Measurements from ENCODE around the gene KRTAP10-5. TPM values are rescaled to one million over a fixed set of nuclear protein-coding genes. Genes with fewer than 3 reads are reported as not detected.
"Not testable (repeated sequence)": the region's sequence is repeated elsewhere in the genome, so short reads cannot be mapped to it uniquely, and the experiment has no call there.

KRTAP10-5 gene
- total RNA-seq, 4 donors from 2014 or later, result not detected

DNA sequence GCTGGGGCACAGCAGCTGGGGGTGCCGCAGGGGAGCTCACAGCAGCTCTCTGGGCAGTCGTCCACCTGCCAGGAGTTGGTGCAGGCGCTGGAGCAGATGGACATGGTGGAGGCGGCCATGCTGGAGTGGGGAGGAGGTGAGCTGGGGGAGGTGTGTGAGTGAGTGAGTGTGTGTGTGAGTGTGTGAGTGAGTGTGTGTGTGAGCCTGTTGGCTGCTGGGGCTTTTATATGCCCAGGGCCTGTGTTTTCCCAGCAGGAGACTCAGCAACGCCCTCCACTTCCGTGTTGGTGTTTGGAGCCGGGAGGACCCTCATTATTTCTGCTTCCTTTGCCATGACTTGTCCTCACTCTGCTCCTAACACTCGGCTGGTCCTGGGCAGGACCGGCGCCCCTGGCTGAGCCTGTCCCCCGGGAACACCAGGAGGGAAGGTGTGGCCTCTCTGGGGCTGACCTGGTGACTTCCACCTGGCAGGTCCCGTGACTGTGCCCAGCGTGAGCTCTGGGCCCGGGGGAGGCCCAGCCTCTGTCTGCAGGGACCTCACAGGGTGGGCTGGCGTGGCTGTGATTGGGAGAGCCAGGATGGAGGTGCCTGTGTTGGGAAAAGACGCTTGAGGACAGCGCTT is 29.0 kb downstream of the KRTAP10-5 start, which contains the start of gene KRTAP10-2:
TSS of gene KRTAP10-2 (minus strand) at position 166 of the 622 bp plus-strand sequence. CDS start at position 119, 47 bp downstream.
- TF ChIP-seq POLR2A (IDR thresholded peaks at IDR 0.05) (no peak), CTCF (IDR thresholded peaks at IDR 0.05) (no peak)
- peaks cover 0 to 35% (median 5%) of the 10 kb centered on the region in 3 donors for H3K4me1 ChIP-seq
- intact Hi-C loops (cut with DNase I), result no loop called here
- no peak within 1 kb of the TSS for H3K27ac ChIP-seq
- WGBS, 2 donors, result 32 to 42% methylated on average over 4 to 11 of the region's 17 CpGs
- no peak within 1 kb of the TSS for H3K4me3 ChIP-seq
- peaks cover 0 to 6% (median 0%) of the 10 kb centered on the region in 3 donors for H3K9me3 ChIP-seq
- H3K27me3 ChIP-seq, result peaks cover 0 to 62% (median 0%) of the 10 kb centered on the region in 4 donors
- H3K36me3 ChIP-seq, result no peaks in the 10 kb centered on the region
- no peak for DNase-seq

DNA sequence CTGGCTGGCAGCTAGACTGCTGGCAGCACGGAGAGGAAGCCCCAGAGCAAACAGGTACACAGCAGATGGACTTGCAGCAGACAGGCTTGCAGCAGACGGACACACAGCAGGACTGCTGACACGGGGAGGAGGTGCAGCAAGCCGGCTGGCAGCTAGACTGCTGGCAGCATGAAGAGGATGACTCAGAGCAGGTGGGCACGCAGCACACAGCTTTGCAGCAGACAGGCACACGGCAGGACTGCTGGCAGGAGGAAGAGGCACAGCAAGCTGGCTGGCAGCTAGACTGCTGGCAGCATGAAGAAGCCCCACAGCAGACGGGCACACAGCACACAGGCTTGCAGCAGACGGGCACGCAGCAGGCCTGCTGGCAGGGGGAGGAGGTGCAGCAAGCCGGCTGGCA is 29.6 kb downstream of the KRTAP10-5 start:
- Histone ChIP-seq H3K9me3 (peaks cover 0 to 11% (median 0%) of the 10 kb centered on the region in 3 donors), H3K4me3 (no peak overlapping the region), H3K27ac (no peak overlapping the region), H3K4me1 (peaks cover 0 to 35% (median 5%) of the 10 kb centered on the region in 3 donors), H3K36me3 (no peaks in the 10 kb centered on the region), H3K27me3 (peaks cover 0 to 57% (median 0%) of the 10 kb centered on the region in 4 donors)
- no peak for DNase-seq
- peak in 1 of 6 experiments; percentile 41 for TF ChIP-seq CTCF (IDR thresholded peaks at IDR 0.05)
- TF ChIP-seq POLR2A (IDR thresholded peaks at IDR 0.05), result no peak
- intact Hi-C loops (cut with DNase I), result no loop called here
- WGBS, 2 donors, result 15 to 17% methylated on average over 5 to 6 of the region's 10 CpGs

DNA sequence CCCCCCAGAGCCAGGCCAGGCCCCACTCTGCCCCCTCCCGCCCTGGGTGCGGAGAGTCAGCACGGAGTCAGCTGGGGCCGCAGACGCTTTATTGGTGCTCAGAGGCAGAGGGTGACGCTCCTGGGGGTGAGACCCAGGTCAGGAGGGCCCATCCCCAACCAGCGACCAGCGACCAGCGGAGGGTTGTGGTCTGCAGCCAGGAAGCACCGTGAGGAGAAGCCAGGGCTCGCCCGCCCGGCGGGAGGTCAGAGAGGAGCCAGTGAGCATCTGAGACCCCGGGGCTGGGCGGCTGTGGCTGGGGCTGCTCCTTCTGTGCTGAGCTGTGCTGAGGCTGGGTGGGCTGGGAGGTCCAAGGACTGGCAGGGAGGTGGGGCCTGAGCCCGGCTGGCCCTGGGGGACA is 30.1 kb downstream of the KRTAP10-5 start:
- WGBS, 2 donors, result 0% methylated on average over 1 of the region's 17 CpGs; no CpG with 5 or more reads in 1 of the 2 donors
- DNase-seq; H3K36me3 ChIP-seq; intact Hi-C loops (cut with DNase I); H3K27ac ChIP-seq; H3K4me3 ChIP-seq: not testable (repeated sequence)
- peaks cover 0 to 11% (median 0%) of the 10 kb centered on the region in 3 donors for H3K9me3 ChIP-seq
- peaks cover 0 to 52% (median 0%) of the 10 kb centered on the region in 4 donors for H3K27me3 ChIP-seq
- H3K4me1 ChIP-seq, result peaks cover 0 to 35% (median 5%) of the 10 kb centered on the region in 3 donors

DNA sequence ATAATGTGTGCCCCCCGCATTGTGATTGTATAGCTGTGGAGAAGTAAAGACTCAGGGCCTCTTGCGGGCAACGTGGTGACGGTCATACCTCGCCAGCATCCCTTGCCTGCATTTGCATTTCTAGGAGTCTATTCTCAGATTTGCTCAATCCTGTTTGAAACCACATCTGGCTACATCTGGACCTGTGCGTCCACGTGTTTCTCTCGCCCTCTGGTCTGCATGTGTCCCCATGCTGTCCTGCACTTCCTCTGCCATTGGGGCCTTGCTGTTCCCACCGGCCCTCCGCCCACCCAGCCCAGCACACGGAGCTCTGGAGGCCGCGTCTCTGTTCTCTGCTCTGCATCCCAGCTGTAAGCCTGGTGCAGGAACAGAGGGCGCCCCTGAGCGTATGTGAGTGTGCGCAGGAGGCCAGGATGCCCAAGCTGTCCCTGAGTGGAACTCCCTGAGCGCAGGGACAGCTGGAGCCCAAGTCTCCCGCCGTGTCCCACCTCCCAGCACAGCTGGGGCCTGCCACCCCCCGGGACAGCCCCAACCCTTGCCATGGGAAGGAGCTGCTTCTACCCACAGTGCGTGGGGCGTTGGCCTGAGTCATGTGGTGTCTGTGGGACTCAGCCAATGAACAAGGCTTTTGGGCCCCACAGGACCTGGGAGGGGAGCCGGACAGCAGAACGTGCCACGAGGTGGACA is 30.7 kb downstream of the KRTAP10-5 start:
- DNase-seq, result no peak
- Histone ChIP-seq H3K4me1 (peaks cover 0 to 35% (median 5%) of the 10 kb centered on the region in 3 donors), H3K4me3 (no peak overlapping the region), H3K27ac (no peak overlapping the region), H3K36me3 (no peaks in the 10 kb centered on the region), H3K27me3 (peaks cover 0 to 49% (median 0%) of the 10 kb centered on the region in 4 donors), H3K9me3 (peaks cover 0 to 11% (median 0%) of the 10 kb centered on the region in 3 donors)
- TF ChIP-seq POLR2A (IDR thresholded peaks at IDR 0.05), result no peak
- TF ChIP-seq CTCF (IDR thresholded peaks at IDR 0.05), result no peak
- intact Hi-C loops (cut with DNase I), result no loop called here
- WGBS, 2 donors, result 61 to 66% methylated on average over 12 to 13 of the region's 25 CpGs

DNA sequence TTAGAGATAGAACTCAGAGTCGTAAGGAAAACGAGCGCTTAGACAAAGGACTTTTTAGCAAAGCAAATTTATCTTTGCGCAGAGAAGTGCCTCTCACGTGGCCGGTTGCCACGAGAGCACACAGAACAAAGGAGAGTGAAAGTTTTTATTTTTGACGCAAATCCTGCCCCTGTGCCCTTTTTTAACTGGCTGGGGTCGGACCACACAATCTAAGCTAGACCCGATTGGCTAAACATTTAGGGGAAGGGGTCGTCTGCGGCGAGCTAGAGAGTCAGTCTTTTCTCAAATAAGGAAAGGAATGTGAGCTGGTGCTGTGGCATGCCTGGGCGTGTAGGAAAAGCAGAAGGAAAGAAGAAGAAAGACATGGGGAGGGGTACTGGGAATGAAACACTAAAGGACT is 31.5 kb downstream of the KRTAP10-5 start:
- H3K9me3 ChIP-seq, result peaks cover 0 to 11% (median 0%) of the 10 kb centered on the region in 3 donors
- 25 to 29% methylated on average over 13 to 14 of the region's 14 CpGs for WGBS, 2 donors
- TF ChIP-seq CTCF (IDR thresholded peaks at IDR 0.05), result no peak
- TF ChIP-seq POLR2A (IDR thresholded peaks at IDR 0.05), result no peak
- peak overlapping the region in 1 of 4 donors; percentile 30 for H3K4me3 ChIP-seq
- H3K27ac ChIP-seq, result no peak overlapping the region
- no peak for DNase-seq
- intact Hi-C loops (cut with DNase I), result no loop called here
- H3K4me1 ChIP-seq, result peaks cover 0 to 35% (median 5%) of the 10 kb centered on the region in 3 donors
- H3K27me3 ChIP-seq, result peaks cover 0 to 45% (median 0%) of the 10 kb centered on the region in 4 donors
- H3K36me3 ChIP-seq, result no peaks in the 10 kb centered on the region
